HepG2 (cell line): Measurements from ENCODE around the gene RNF5. TPM values are rescaled to one million over a fixed set of nuclear protein-coding genes. Genes with fewer than 3 reads are reported as not detected.

ENCODE experiments used
- EZH2 ChIP-seq: conservative IDR thresholded peaks from 2 replicates; pipeline ENCODE4 v1.6.1; 2012; ENCODE audit warnings: mild to moderate bottlenecking, low read depth, low read length, moderate library complexity
- GLI4 ChIP-seq: sonication (generic); formaldehyde crosslinking; IDR thresholded peaks from 2 replicates; pipeline ENCODE4 v1.5.1; 2020; ENCODE audit warnings: missing genetic modification reagents, mild to moderate bottlenecking, moderate library complexity, borderline replicate concordance
- HNRNPLL ChIP-seq: fragments of 200-400 bp; formaldehyde crosslinking; IDR thresholded peaks from 2 replicates; pipeline ENCODE4 v1.6.1; 2017; ENCODE audit warnings: mild to moderate bottlenecking, low read depth, low read length; ENCODE audit not compliant: poor library complexity, severe bottlenecking
- KDM1A ChIP-seq: IDR thresholded peaks from 2 replicates; pipeline ENCODE4 v1.6.1; 2016; ENCODE audit warnings: missing compliant biosample characterization
- STAT5B ChIP-seq: sonication (generic); formaldehyde crosslinking; IDR thresholded peaks from 2 replicates; pipeline ENCODE4 v1.4.0; 2020; ENCODE audit warnings: missing genetic modification reagents
- ZFAT ChIP-seq: sonication (generic); formaldehyde crosslinking; conservative IDR thresholded peaks from 2 replicates; pipeline ENCODE4 v1.8.1; 2023; ENCODE audit warnings: missing genetic modification reagents, inconsistent platforms
- ZHX1 ChIP-seq: sonication (generic); formaldehyde crosslinking; IDR thresholded peaks from 2 replicates; pipeline ENCODE4 v1.8.1; 2022; ENCODE audit warnings: low read depth, mild to moderate bottlenecking, missing genetic modification reagents
- ZHX2 ChIP-seq, 2 experiments: sonication (generic) in 1 of 2; formaldehyde crosslinking in 1 of 2; IDR thresholded peaks; 2 replicates each; pipeline versions ENCODE4 v1.6.1 to v1.9.0; 2014 to 2022; ENCODE audit warnings: antibody characterized with exemption in 1 of 2, borderline replicate concordance in 1 of 2, inconsistent platforms in 1 of 2, low read depth in 1 of 2, missing genetic modification reagents in 1 of 2
- ZNF232 ChIP-seq: sonication (generic); formaldehyde crosslinking; IDR thresholded peaks from 2 replicates; pipeline ENCODE4 v1.4.0; 2020; ENCODE audit warnings: missing genetic modification reagents, borderline replicate concordance
- ZNF550 ChIP-seq: sonication (generic); formaldehyde crosslinking; IDR thresholded peaks from 2 replicates; pipeline ENCODE4 v1.4.0; 2020; ENCODE audit warnings: mild to moderate bottlenecking, missing genetic modification reagents, borderline replicate concordance
- ZNF552 ChIP-seq: sonication (generic); formaldehyde crosslinking; IDR thresholded peaks from 2 replicates; pipeline ENCODE4 v1.9.0; 2022; ENCODE audit warnings: missing genetic modification reagents, mild to moderate bottlenecking, borderline replicate concordance
- ZNF672 ChIP-seq: sonication (generic); formaldehyde crosslinking; IDR thresholded peaks from 2 replicates; pipeline ENCODE4 v1.8.1; 2022; ENCODE audit warnings: missing genetic modification reagents
- ZNF749 ChIP-seq: sonication (generic); formaldehyde crosslinking; IDR thresholded peaks from 2 replicates; pipeline ENCODE4 v1.8.0; 2022; ENCODE audit warnings: mild to moderate bottlenecking, missing genetic modification reagents, moderate library complexity, borderline replicate concordance
- polyA plus RNA-seq, 8 experiments: library from polyadenylated mRNA; depleted of rRNA in 3 of 8; stranded (reverse) in 7 of 8; unstranded in 1 of 8; fragments of >200 nt; fragmentation: Illumina TruSeq in 4 of 8; extraction: Trizol in 4 of 8; gene quantifications; 2 replicates each; pipeline versions ENCODE4 v1.2.1 to v1.2.3, GENCODE V29; 2011 to 2016; ENCODE audit warnings: low read depth in 4 of 8, missing spikeins in 1 of 8, mixed read lengths in 1 of 8; ENCODE audit not compliant: insufficient read depth in 1 of 8
- total RNA-seq, 5 experiments: library from RNA; depleted of rRNA; stranded (reverse); fragments of >200 nt; fragmentation: Illumina TruSeq; extraction: Trizol; gene quantifications; 2 replicates each; pipeline ENCODE4 v1.2.3, GENCODE V29; 2016; ENCODE audit warnings: low read depth in 1 of 5
- TF ChIP-seq, protein P1 (sequence below), 2 experiments: sonication (generic) in 1 of 2; formaldehyde crosslinking in 1 of 2; IDR thresholded peaks; 2 replicates each; pipeline versions ENCODE4 v1.4.0 to v1.6.1; 2016 to 2020; ENCODE audit warnings: borderline replicate concordance in 1 of 2, low read depth in 1 of 2, mild to moderate bottlenecking in 1 of 2, missing genetic modification reagents in 1 of 2

Gene RNF5
- total and polyA plus RNA-seq, 2 of the 13 experiments (the other 11 are each of a cell fraction or from before 2014, with no cell fraction given) = 98.0 to 131 TPM

GRCh38 chr6:32129297-32130088, 48.7 kb upstream of the RNF5 start (continued):
- TF ChIP-seq ZNF552 (no peak), KDM1A (CRISPR knock-in tag) (no peak), ZNF550 (no peak), EZH2 (no peak), ZHX2 (IDR thresholded peaks at IDR 0.05; ENCODE audit: low read depth) (0 out of 2 replicates have a peak, but pooled peaks have one; percentile 8), ZHX2 (CRISPR knock-in tag; IDR thresholded peaks at IDR 0.05; ENCODE audit: borderline replicate concordance) (no peak), ZNF232 (no peak), HNRNPLL (no peak), STAT5B (CRISPR knock-in tag) (no peak), ZHX1 (CRISPR knock-in tag) (0 out of 2 replicates have a peak, but pooled peaks have one; percentile 5), ZNF749 (CRISPR knock-in tag) (no peak), ZFAT (CRISPR knock-in tag) (no peak), GLI4 (no peak), ZNF672 (CRISPR knock-in tag) (no peak)
- TF ChIP-seq, protein P1, sequence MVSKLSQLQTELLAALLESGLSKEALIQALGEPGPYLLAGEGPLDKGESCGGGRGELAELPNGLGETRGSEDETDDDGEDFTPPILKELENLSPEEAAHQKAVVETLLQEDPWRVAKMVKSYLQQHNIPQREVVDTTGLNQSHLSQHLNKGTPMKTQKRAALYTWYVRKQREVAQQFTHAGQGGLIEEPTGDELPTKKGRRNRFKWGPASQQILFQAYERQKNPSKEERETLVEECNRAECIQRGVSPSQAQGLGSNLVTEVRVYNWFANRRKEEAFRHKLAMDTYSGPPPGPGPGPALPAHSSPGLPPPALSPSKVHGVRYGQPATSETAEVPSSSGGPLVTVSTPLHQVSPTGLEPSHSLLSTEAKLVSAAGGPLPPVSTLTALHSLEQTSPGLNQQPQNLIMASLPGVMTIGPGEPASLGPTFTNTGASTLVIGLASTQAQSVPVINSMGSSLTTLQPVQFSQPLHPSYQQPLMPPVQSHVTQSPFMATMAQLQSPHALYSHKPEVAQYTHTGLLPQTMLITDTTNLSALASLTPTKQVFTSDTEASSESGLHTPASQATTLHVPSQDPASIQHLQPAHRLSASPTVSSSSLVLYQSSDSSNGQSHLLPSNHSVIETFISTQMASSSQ (IDR thresholded peaks at IDR 0.05; ENCODE audit: low read depth) = no peak
- TF ChIP-seq, protein P1 (CRISPR knock-in tag; IDR thresholded peaks at IDR 0.05; ENCODE audit: borderline replicate concordance) = no peak
